ENCODE results near the gene ATRIP.

Gene ATRIP

GRCh38 chr3:48425281-48425812 is 21.2 kb upstream of the ATRIP start:
- no peak for DNase-seq

GRCh38 chr3:48426401-48426909 is 20.1 kb upstream of the ATRIP start:
- DNase-seq = no peak

GRCh38 chr3:48426944-48427629 is 19.4 kb upstream of the ATRIP start:
- no peak for DNase-seq

GRCh38 chr3:48427630-48427962 is 18.9 kb upstream of the ATRIP start:
- no peak for DNase-seq

- DNase-seq = no peak
These were observed 18.4 kb upstream of the ATRIP start for GRCh38 chr3:48428088-48428571.

GRCh38 chr3:48428572-48429316 is 17.8 kb upstream of the ATRIP start:
- peak; percentile 56 for DNase-seq

GRCh38 chr3:48429317-48429959 is 17.1 kb upstream of the ATRIP start:
- peak; percentile 86 for DNase-seq

- peak; percentile 90 for DNase-seq
These were observed 16.4 kb upstream of the ATRIP start, which contains the start of gene PLXNB1 for GRCh38 chr3:48429960-48430707. Gene PLXNB1 (minus strand): TSS chr3:48430086. CDS start chr3:48424611, 5,475 bp downstream.

GRCh38 chr3:48430708-48431101 is 15.8 kb upstream of the ATRIP start:
- no peak for DNase-seq

- no peak for DNase-seq
These were observed 15.1 kb upstream of the ATRIP start for GRCh38 chr3:48431224-48432029.

- DNase-seq = no peak
These were observed 13.8 kb upstream of the ATRIP start for GRCh38 chr3:48432411-48433371.

- no peak for DNase-seq
These were observed 12.9 kb upstream of the ATRIP start for GRCh38 chr3:48433472-48434118.

GRCh38 chr3:48434591-48435222 is 11.8 kb upstream of the ATRIP start:
- DNase-seq = no peak

- no peak for DNase-seq
These were observed 11.3 kb upstream of the ATRIP start for GRCh38 chr3:48435223-48435595.

GRCh38 chr3:48435774-48436476 is 10.6 kb upstream of the ATRIP start:
- DNase-seq = peak; percentile 66

GRCh38 chr3:48436477-48436787 is 10.1 kb upstream of the ATRIP start:
- DNase-seq = no peak

GRCh38 chr3:48436855-48437254 is 9.7 kb upstream of the ATRIP start:
- no peak for DNase-seq

GRCh38 chr3:48437812-48438211 is 8.7 kb upstream of the ATRIP start:
- no peak for DNase-seq

Data from NCI-H146 (cell line).